PC-9 (cell line): ENCODE results near the gene CFAP61. TPM values are rescaled to one million over a fixed set of nuclear protein-coding genes. Genes with fewer than 3 reads are reported as not detected.

ENCODE experiments used
- BruUV-seq: library from RNA; stranded (reverse); fragments of 400-500 nt; replicated peaks from 2 replicates; lab custom pipeline; 2021; lab: Mats Ljungman, UMichigan
- CTCF ChIA-PET: fragments of 300-600 bp; sonication (Branson Sonifier 250); formaldehyde crosslinking; loops from one replicate; lab custom pipeline; 2022; ENCODE audit warnings: antibody characterized with exemption; lab: Charles Lee
- POLR2A ChIA-PET: fragments of 300-600 bp; sonication (Branson Sonifier 250); formaldehyde crosslinking; loops from one replicate; lab custom pipeline; 2022; ENCODE audit warnings: antibody characterized with exemption; ENCODE audit not compliant: unreplicated experiment; lab: Charles Lee
- DNase-seq, 2 experiments: peaks; one replicate each; pipeline versions ENCODE4 v3.0.0 to v3.0.0-alpha.2; 2015 to 2022; ENCODE audit warnings: mixed read lengths in 1 of 2
- H2AFZ ChIP-seq: fragments of 200-600 bp; sonication (generic); 2 replicates; pipeline ENCODE4 v1.8.1; 2017; ENCODE audit warnings: antibody characterized with exemption
- H3F3A ChIP-seq: fragments of 200-600 bp; sonication (generic); 2 replicates; pipeline ENCODE4 v1.8.1; 2017; ENCODE audit warnings: antibody characterized with exemption, mild to moderate bottlenecking, low read depth; ENCODE audit not compliant: insufficient read depth
- H3K27ac ChIP-seq: fragments of 200-600 bp; sonication (generic); 2 replicates; pipeline ENCODE4 v1.6.1; 2016; ENCODE audit warnings: mixed run types
- H3K27me3 ChIP-seq: fragments of 200-600 bp; sonication (generic); 2 replicates; pipeline ENCODE4 v1.6.1; 2016; ENCODE audit warnings: low read depth, mixed run types; ENCODE audit not compliant: insufficient read depth
- H3K36me3 ChIP-seq: fragments of 200-600 bp; sonication (generic); 2 replicates; pipeline ENCODE4 v1.6.1; 2016; ENCODE audit warnings: low read depth, mixed run types
- H3K4me1 ChIP-seq: fragments of 200-600 bp; sonication (generic); replicated peaks from 2 replicates; pipeline ENCODE4 v1.6.1; 2016; ENCODE audit warnings: mixed run types; ENCODE audit not compliant: insufficient read depth
- H3K4me2 ChIP-seq: fragments of 200-600 bp; sonication (generic); 2 replicates; pipeline ENCODE4 v1.6.1; 2017; ENCODE audit warnings: mixed run types
- H3K4me3 ChIP-seq: fragments of 200-600 bp; sonication (generic); 2 replicates; pipeline ENCODE4 v1.6.1; 2016; ENCODE audit warnings: mixed run types
- H3K79me2 ChIP-seq: fragments of 200-600 bp; sonication (generic); 2 replicates; pipeline ENCODE4 v1.6.1; 2017; ENCODE audit warnings: low read depth, mixed run types
- H3K9me2 ChIP-seq: fragments of 200-600 bp; sonication (generic); 2 replicates; pipeline ENCODE4 v1.8.1; 2017; ENCODE audit warnings: mild to moderate bottlenecking; ENCODE audit not compliant: insufficient read depth
- H3K9me3 ChIP-seq: fragments of 200-600 bp; sonication (generic); 2 replicates; pipeline ENCODE4 v1.8.1; 2016; ENCODE audit warnings: low read depth; ENCODE audit not compliant: insufficient read depth
- H4K20me1 ChIP-seq: fragments of 200-600 bp; sonication (generic); 2 replicates; pipeline ENCODE4 v1.8.1; 2017; ENCODE audit not compliant: insufficient read depth
- CTCF ChIP-seq: fragments of 200-600 bp; sonication (generic); conservative IDR thresholded peaks from 2 replicates; pipeline ENCODE4 v1.6.1; 2017; ENCODE audit warnings: mixed run types, antibody characterized with exemption, mild to moderate bottlenecking, moderate library complexity
- EZH2 ChIP-seq: fragments of 200-600 bp; sonication (generic); IDR thresholded peaks from 2 replicates; pipeline ENCODE4 v1.8.0; 2017; ENCODE audit warnings: antibody characterized with exemption, low read depth
- intact Hi-C: fragments of 100-400 bp; cut with micrococcal nuclease; formaldehyde crosslinking; loops from one replicate; pipeline ENCODE4 v1.10.0; 2022; ENCODE audit not compliant: unreplicated experiment
- total RNA-seq: library from RNA; stranded (reverse); gene quantifications from 2 replicates; pipeline ENCODE4 v1.2.3, GENCODE V29; 2021

Gene CFAP61
- total RNA-seq, 1 experiment from 2014 or later: 2.6 TPM

- no peak overlapping the region for H2AFZ ChIP-seq
- no peaks in the 10 kb centered on the region for H3K36me3 ChIP-seq
- CTCF ChIA-PET: no interaction called here
- no peaks in the 10 kb centered on the region for H3F3A ChIP-seq
- TF ChIP-seq CTCF: no peak
- TF ChIP-seq EZH2: no peak
- DNase-seq: no peak
- no peaks in the 10 kb centered on the region for H4K20me1 ChIP-seq
- no TSS peak for BruUV-seq
- no peak overlapping the region for H3K27ac ChIP-seq
- peaks cover 65% of the 10 kb centered on the region for H3K27me3 ChIP-seq
- H3K9me2 ChIP-seq: no peaks in the 10 kb centered on the region
- H3K4me2 ChIP-seq: no peak overlapping the region
- H3K4me3 ChIP-seq: no peak overlapping the region
- H3K9me3 ChIP-seq: no peaks in the 10 kb centered on the region
- POLR2A ChIA-PET: no interaction called here
- intact Hi-C loops: no loop called here
- H3K4me1 ChIP-seq: no peaks in the 10 kb centered on the region
- no peaks in the 10 kb centered on the region for H3K79me2 ChIP-seq
Measured at GRCh38 chr20:20201124-20201523, 148.8 kb downstream of the CFAP61 start.

DNA sequence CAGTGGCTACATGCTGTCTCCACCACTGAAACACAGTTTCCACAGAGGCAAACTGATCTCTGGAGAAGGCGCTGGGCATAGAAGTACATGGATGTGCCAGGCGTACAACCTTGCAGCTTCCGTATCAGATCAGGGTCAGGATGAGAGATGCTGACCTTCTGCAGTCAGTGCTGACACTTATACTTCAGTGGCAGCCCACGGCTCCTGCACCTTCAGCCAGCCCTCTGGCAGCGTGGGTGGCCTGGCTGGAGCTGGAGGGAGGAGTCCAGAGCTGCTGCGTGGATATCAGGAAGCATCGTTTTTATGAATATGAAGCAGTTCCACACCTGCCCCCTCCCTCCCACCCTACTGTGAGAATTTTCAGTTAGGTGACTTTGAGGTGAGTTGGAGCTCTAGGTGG lies 149.3 kb downstream of the CFAP61 start:
- DNase-seq: no peak
- H3K9me3 ChIP-seq: no peaks in the 10 kb centered on the region
- H2AFZ ChIP-seq: no peak overlapping the region
- H3F3A ChIP-seq: no peaks in the 10 kb centered on the region
- H3K4me1 ChIP-seq: no peaks in the 10 kb centered on the region
- no TSS peak for BruUV-seq
- no peaks in the 10 kb centered on the region for H3K9me2 ChIP-seq
- intact Hi-C loops: no loop called here
- POLR2A ChIA-PET: no interaction called here
- H3K27ac ChIP-seq: no peak overlapping the region
- peaks cover 65% of the 10 kb centered on the region for H3K27me3 ChIP-seq
- no peak for TF ChIP-seq EZH2
- no peak for TF ChIP-seq CTCF
- CTCF ChIA-PET: no interaction called here
- no peaks in the 10 kb centered on the region for H3K36me3 ChIP-seq
- H3K79me2 ChIP-seq: no peaks in the 10 kb centered on the region
- no peak overlapping the region for H3K4me2 ChIP-seq
- H4K20me1 ChIP-seq: no peaks in the 10 kb centered on the region
- no peak overlapping the region for H3K4me3 ChIP-seq

GRCh38 chr20:20202768-20203167 lies 150.4 kb downstream of the CFAP61 start:
- no peak for DNase-seq
- Histone ChIP-seq H3K27ac (no peak overlapping the region), H3K9me3 (no peaks in the 10 kb centered on the region), H3F3A (no peaks in the 10 kb centered on the region), H3K27me3 (peaks cover 65% of the 10 kb centered on the region), H2AFZ (no peak overlapping the region), H3K4me2 (no peak overlapping the region), H3K4me1 (no peaks in the 10 kb centered on the region), H3K79me2 (no peaks in the 10 kb centered on the region), H4K20me1 (no peaks in the 10 kb centered on the region), H3K36me3 (no peaks in the 10 kb centered on the region), H3K9me2 (no peaks in the 10 kb centered on the region), H3K4me3 (no peak overlapping the region)
- POLR2A ChIA-PET: no interaction called here
- intact Hi-C loops: no loop called here
- TF ChIP-seq EZH2 (no peak), CTCF (no peak)
- no TSS peak for BruUV-seq
- CTCF ChIA-PET: no interaction called here
